SK-N-SH (cell line): ENCODE measurements around the gene NSUN2.

ENCODE experiments used
- TF ChIP-seq, protein P1 (sequence below): fragments of 200-600 bp; sonication (generic); IDR thresholded peaks from 2 replicates; pipeline ENCODE4 v1.6.1; 2017; ENCODE audit warnings: antibody characterized with exemption, mild to moderate bottlenecking, moderate library complexity
- TF ChIP-seq, protein P2 (sequence below): IDR thresholded peaks from 2 replicates; pipeline ENCODE4 v1.4.0; 2012; ENCODE audit warnings: low read depth

DNA sequence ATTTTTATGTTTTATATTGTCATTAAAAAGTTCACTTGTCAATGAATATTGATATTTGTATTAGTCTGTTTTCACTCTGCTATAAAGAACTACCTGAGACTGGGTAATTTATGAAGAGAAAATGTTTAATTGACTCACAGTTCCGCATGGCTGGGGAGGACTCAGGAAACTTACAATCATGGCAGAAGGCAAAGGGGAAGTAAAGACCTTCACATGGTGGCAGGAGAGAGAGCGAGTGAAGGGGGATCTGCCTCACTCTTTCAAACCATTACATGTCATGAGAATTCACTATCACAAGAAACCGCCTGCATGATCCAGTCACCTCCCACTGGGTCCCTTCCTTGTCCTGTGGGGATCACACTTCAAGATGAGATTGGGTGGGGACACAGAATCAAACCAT is 27.8 kb upstream of the NSUN2 start:
- TF ChIP-seq, protein P1, sequence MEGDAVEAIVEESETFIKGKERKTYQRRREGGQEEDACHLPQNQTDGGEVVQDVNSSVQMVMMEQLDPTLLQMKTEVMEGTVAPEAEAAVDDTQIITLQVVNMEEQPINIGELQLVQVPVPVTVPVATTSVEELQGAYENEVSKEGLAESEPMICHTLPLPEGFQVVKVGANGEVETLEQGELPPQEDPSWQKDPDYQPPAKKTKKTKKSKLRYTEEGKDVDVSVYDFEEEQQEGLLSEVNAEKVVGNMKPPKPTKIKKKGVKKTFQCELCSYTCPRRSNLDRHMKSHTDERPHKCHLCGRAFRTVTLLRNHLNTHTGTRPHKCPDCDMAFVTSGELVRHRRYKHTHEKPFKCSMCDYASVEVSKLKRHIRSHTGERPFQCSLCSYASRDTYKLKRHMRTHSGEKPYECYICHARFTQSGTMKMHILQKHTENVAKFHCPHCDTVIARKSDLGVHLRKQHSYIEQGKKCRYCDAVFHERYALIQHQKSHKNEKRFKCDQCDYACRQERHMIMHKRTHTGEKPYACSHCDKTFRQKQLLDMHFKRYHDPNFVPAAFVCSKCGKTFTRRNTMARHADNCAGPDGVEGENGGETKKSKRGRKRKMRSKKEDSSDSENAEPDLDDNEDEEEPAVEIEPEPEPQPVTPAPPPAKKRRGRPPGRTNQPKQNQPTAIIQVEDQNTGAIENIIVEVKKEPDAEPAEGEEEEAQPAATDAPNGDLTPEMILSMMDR, result no peak
- TF ChIP-seq, protein P2, sequence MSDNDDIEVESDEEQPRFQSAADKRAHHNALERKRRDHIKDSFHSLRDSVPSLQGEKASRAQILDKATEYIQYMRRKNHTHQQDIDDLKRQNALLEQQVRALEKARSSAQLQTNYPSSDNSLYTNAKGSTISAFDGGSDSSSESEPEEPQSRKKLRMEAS, result no peak
